GM23338 (cell line): ENCODE data around the gene MYLK.

Experiments
- CTCF ChIP-seq, 2 experiments: fragments of 200-600 bp in 1 of 2; sonication (generic) in 1 of 2; conservative IDR thresholded peaks; 2 replicates each; pipeline versions ENCODE4 v1.5.1 to v1.6.1; 2016 to 2017; ENCODE audit warnings: antibody characterized with exemption in 2 of 2, low read depth in 2 of 2, mild to moderate bottlenecking in 2 of 2, moderate library complexity in 1 of 2
- EZH2phosphoT487 ChIP-seq: fragments of 200-600 bp; sonication (generic); IDR thresholded peaks from one replicate; pipeline ENCODE4 v1.8.1; 2018; ENCODE audit warnings: antibody characterized with exemption; ENCODE audit not compliant: unreplicated experiment
- REST ChIP-seq: IDR thresholded peaks from one replicate; pipeline ENCODE4 v1.6.1; 2018; ENCODE audit warnings: antibody characterized with exemption; ENCODE audit not compliant: unreplicated experiment

GRCh38 chr3:123929325-123929724 lies 45.2 kb upstream of the MYLK start:
- TF ChIP-seq EZH2phosphoT487 = no peak
- TF ChIP-seq REST = no peak
- TF ChIP-seq CTCF (conservative IDR thresholded peaks at IDR 0.05; ENCODE audit: low read depth in 2 of 2) = no peak
